T follicular helper cell (primary cell): ENCODE results near the gene GPER1.
A peak's percentile ranks its signal among the peaks of the same experiment; 100 is the strongest.
"Not testable (repeated sequence)": the region's sequence is repeated elsewhere in the genome, so short reads cannot be mapped to it uniquely, and the experiment has no call there.

ENCODE experiments used
- DNase-seq: peaks from one replicate; pipeline ENCODE4 v3.0.0-alpha.2; 2020; ENCODE audit warnings: low read depth
- total RNA-seq, 2 experiments: gene quantifications; one replicate each; lab custom pipeline; 2026; lab: John Stamatoyannopoulos, UW

Gene GPER1
- total RNA-seq: 0 to 0.24 reads per million in 2 experiments

- no peak for DNase-seq
Measured at GRCh38 chr7:1087952-1088920, at the start of gene GPER1. TSS of gene GPER1 (plus strand) at chr7:1088113. CDS start at chr7:1091729, 3,616 bp downstream.

- DNase-seq: not testable (repeated sequence)
Measured at GRCh38 chr7:1040233-1040632, 47.7 kb upstream of the GPER1 start.

GRCh38 chr7:1040790-1041189 lies 47.1 kb upstream of the GPER1 start:
- DNase-seq: no peak

- no peak for DNase-seq
Measured at GRCh38 chr7:1041551-1042491, 46.1 kb upstream of the GPER1 start.

GRCh38 chr7:1042492-1042833 lies 45.5 kb upstream of the GPER1 start:
- DNase-seq: no peak

- no peak for DNase-seq
Measured at GRCh38 chr7:1043552-1044188, 44.2 kb upstream of the GPER1 start.

- DNase-seq: peak; percentile 85
Measured at GRCh38 chr7:1044189-1045068, 43.5 kb upstream of the GPER1 start, which contains the start of gene GPR146. TSS of gene GPR146 (plus strand) at chr7:1044546. CDS start at chr7:1057516, 12,970 bp downstream.

- no peak for DNase-seq
Measured at GRCh38 chr7:1045069-1046063, 42.5 kb upstream of the GPER1 start.

GRCh38 chr7:1046722-1047679 lies 40.9 kb upstream of the GPER1 start:
- DNase-seq: peak; percentile 55

GRCh38 chr7:1049006-1049741 lies 38.7 kb upstream of the GPER1 start:
- no peak for DNase-seq

- no peak for DNase-seq
Measured at GRCh38 chr7:1049801-1050200, 38.1 kb upstream of the GPER1 start.

GRCh38 chr7:1050254-1050906 lies 37.5 kb upstream of the GPER1 start:
- DNase-seq: no peak

GRCh38 chr7:1050956-1051690 lies 36.8 kb upstream of the GPER1 start:
- DNase-seq: no peak

- DNase-seq: no peak
Measured at GRCh38 chr7:1052031-1052818, 35.7 kb upstream of the GPER1 start.

- DNase-seq: no peak
Measured at GRCh38 chr7:1053002-1053411, 34.9 kb upstream of the GPER1 start.
